Activated T-helper 17 cell treated with anti-CD3 and anti-CD28 coated beads, Interleukin-2, amount 50 U/mL, for 72 hours (primary cell): ENCODE measurements around the gene HMCN1. TPM values are rescaled to one million over a fixed set of nuclear protein-coding genes. Genes with fewer than 3 reads are reported as not detected.

ENCODE experiments used
- ATAC-seq: fragments of 150-1000 bp; cut with Tn5 transposase; replicated peaks from 2 replicates; pipeline ENCODE4 v1.10.0; 2021; ENCODE audit warnings: mild to moderate bottlenecking, moderate library complexity
- H3K27ac Mint-ChIP-seq: one replicate; pipeline ENCODE4 v1.8.0; 2022; ENCODE audit warnings: mixed read lengths
- H3K27me3 Mint-ChIP-seq: one replicate; pipeline ENCODE4 v1.8.0; 2022; ENCODE audit warnings: mixed read lengths
- H3K36me3 Mint-ChIP-seq: one replicate; pipeline ENCODE4 v1.8.0; 2022; ENCODE audit warnings: low read depth, mild to moderate bottlenecking, mixed read lengths
- H3K4me1 Mint-ChIP-seq: one replicate; pipeline ENCODE4 v1.8.0; 2022; ENCODE audit warnings: mixed read lengths
- H3K4me3 Mint-ChIP-seq: one replicate; pipeline ENCODE4 v1.8.0; 2022; ENCODE audit warnings: mild to moderate bottlenecking, mixed read lengths
- H3K9me3 Mint-ChIP-seq: one replicate; pipeline ENCODE4 v1.8.0; 2022; ENCODE audit warnings: mixed read lengths
- total RNA-seq, 2 donors: library from RNA; stranded (reverse); gene quantifications; one replicate each; pipeline ENCODE4 v1.2.3, GENCODE V29; 2022

The HMCN1 gene
- total RNA-seq, 2 donors from 2014 or later = 0.06 to 1.2 TPM

GRCh38 chr1:185911978-185912377 lies 177.8 kb downstream of the HMCN1 start:
- ATAC-seq = no peak
- H3K4me3 Mint-ChIP-seq = no peak overlapping the region
- H3K9me3 Mint-ChIP-seq = no peaks in the 10 kb centered on the region
- H3K27ac Mint-ChIP-seq = no peak overlapping the region
- peaks cover 12% of the 10 kb centered on the region for H3K27me3 Mint-ChIP-seq
- no peaks in the 10 kb centered on the region for H3K4me1 Mint-ChIP-seq
- no peaks in the 10 kb centered on the region for H3K36me3 Mint-ChIP-seq

- Mint-ChIP-seq H3K4me1 (no peaks in the 10 kb centered on the region), H3K4me3 (no peak overlapping the region), H3K36me3 (no peaks in the 10 kb centered on the region), H3K27ac (no peak overlapping the region), H3K9me3 (no peaks in the 10 kb centered on the region), H3K27me3 (peaks cover 9% of the 10 kb centered on the region)
- no peak for ATAC-seq
Observed at GRCh38 chr1:185912504-185912903, 178.3 kb downstream of the HMCN1 start.

- no peaks in the 10 kb centered on the region for H3K4me1 Mint-ChIP-seq
- no peak for ATAC-seq
- H3K9me3 Mint-ChIP-seq = no peaks in the 10 kb centered on the region
- H3K27ac Mint-ChIP-seq = no peak overlapping the region
- H3K4me3 Mint-ChIP-seq = no peak overlapping the region
- H3K36me3 Mint-ChIP-seq = no peaks in the 10 kb centered on the region
- peaks cover 8% of the 10 kb centered on the region for H3K27me3 Mint-ChIP-seq
Observed at GRCh38 chr1:185914089-185914488, 179.9 kb downstream of the HMCN1 start.

GRCh38 chr1:185916861-185917260 lies 182.7 kb downstream of the HMCN1 start:
- peak; percentile 42 for ATAC-seq
- Mint-ChIP-seq H3K36me3 (no peaks in the 10 kb centered on the region), H3K27me3 (peaks cover 13% of the 10 kb centered on the region), H3K9me3 (no peaks in the 10 kb centered on the region), H3K27ac (no peak overlapping the region), H3K4me3 (no peak overlapping the region), H3K4me1 (no peaks in the 10 kb centered on the region)

- Mint-ChIP-seq H3K36me3 (no peaks in the 10 kb centered on the region), H3K4me1 (no peaks in the 10 kb centered on the region), H3K27me3 (peaks cover 13% of the 10 kb centered on the region), H3K27ac (no peak overlapping the region), H3K9me3 (no peaks in the 10 kb centered on the region), H3K4me3 (no peak overlapping the region)
- no peak for ATAC-seq
Observed at GRCh38 chr1:185917646-185918045, 183.5 kb downstream of the HMCN1 start.

- Mint-ChIP-seq H3K27ac (no peak overlapping the region), H3K27me3 (peaks cover 9% of the 10 kb centered on the region), H3K4me3 (no peak overlapping the region), H3K36me3 (no peaks in the 10 kb centered on the region), H3K4me1 (no peaks in the 10 kb centered on the region), H3K9me3 (no peaks in the 10 kb centered on the region)
- no peak for ATAC-seq
Observed at GRCh38 chr1:185920602-185921001, 186.4 kb downstream of the HMCN1 start.

- ATAC-seq = no peak
- H3K4me3 Mint-ChIP-seq = no peak overlapping the region
- H3K27ac Mint-ChIP-seq = no peak overlapping the region
- no peaks in the 10 kb centered on the region for H3K4me1 Mint-ChIP-seq
- peaks cover 11% of the 10 kb centered on the region for H3K27me3 Mint-ChIP-seq
- H3K9me3 Mint-ChIP-seq = no peaks in the 10 kb centered on the region
- no peaks in the 10 kb centered on the region for H3K36me3 Mint-ChIP-seq
Observed at GRCh38 chr1:185921636-185922035, 187.4 kb downstream of the HMCN1 start.

- Mint-ChIP-seq H3K36me3 (no peaks in the 10 kb centered on the region), H3K27ac (no peak overlapping the region), H3K9me3 (no peaks in the 10 kb centered on the region), H3K4me1 (no peaks in the 10 kb centered on the region), H3K27me3 (peaks cover 19% of the 10 kb centered on the region), H3K4me3 (no peak overlapping the region)
- no peak for ATAC-seq
Observed at GRCh38 chr1:185926588-185926987, 192.4 kb downstream of the HMCN1 start.

- ATAC-seq = no peak
- H3K27me3 Mint-ChIP-seq = peaks cover 22% of the 10 kb centered on the region
- H3K4me3 Mint-ChIP-seq = no peak overlapping the region
- H3K27ac Mint-ChIP-seq = no peak overlapping the region
- H3K9me3 Mint-ChIP-seq = no peaks in the 10 kb centered on the region
- no peaks in the 10 kb centered on the region for H3K36me3 Mint-ChIP-seq
- H3K4me1 Mint-ChIP-seq = no peaks in the 10 kb centered on the region
Observed at GRCh38 chr1:185929776-185930175, 195.6 kb downstream of the HMCN1 start.

GRCh38 chr1:185931438-185931837 lies 197.2 kb downstream of the HMCN1 start:
- no peak overlapping the region for H3K27ac Mint-ChIP-seq
- no peak overlapping the region for H3K4me3 Mint-ChIP-seq
- H3K36me3 Mint-ChIP-seq = no peaks in the 10 kb centered on the region
- no peak for ATAC-seq
- H3K27me3 Mint-ChIP-seq = peaks cover 19% of the 10 kb centered on the region
- H3K9me3 Mint-ChIP-seq = peaks cover 3% of the 10 kb centered on the region
- H3K4me1 Mint-ChIP-seq = no peaks in the 10 kb centered on the region

GRCh38 chr1:185933580-185933979 lies 199.4 kb downstream of the HMCN1 start:
- Mint-ChIP-seq H3K27ac (no peak overlapping the region), H3K4me3 (no peak overlapping the region), H3K36me3 (no peaks in the 10 kb centered on the region), H3K9me3 (peaks cover 3% of the 10 kb centered on the region), H3K4me1 (no peaks in the 10 kb centered on the region), H3K27me3 (peaks cover 14% of the 10 kb centered on the region)
- no peak for ATAC-seq

- H3K4me3 Mint-ChIP-seq = no peak overlapping the region
- H3K27me3 Mint-ChIP-seq = peaks cover 10% of the 10 kb centered on the region
- H3K27ac Mint-ChIP-seq = no peak overlapping the region
- no peaks in the 10 kb centered on the region for H3K4me1 Mint-ChIP-seq
- ATAC-seq = no peak
- H3K9me3 Mint-ChIP-seq = peaks cover 3% of the 10 kb centered on the region
- no peaks in the 10 kb centered on the region for H3K36me3 Mint-ChIP-seq
Observed at GRCh38 chr1:185934476-185935189, 200.4 kb downstream of the HMCN1 start.

- no peak overlapping the region for H3K4me3 Mint-ChIP-seq
- no peak for ATAC-seq
- H3K4me1 Mint-ChIP-seq = no peaks in the 10 kb centered on the region
- H3K9me3 Mint-ChIP-seq = peaks cover 3% of the 10 kb centered on the region
- no peaks in the 10 kb centered on the region for H3K36me3 Mint-ChIP-seq
- H3K27ac Mint-ChIP-seq = no peak overlapping the region
- H3K27me3 Mint-ChIP-seq = peaks cover 10% of the 10 kb centered on the region
Observed at GRCh38 chr1:185935360-185935759, 201.2 kb downstream of the HMCN1 start.

GRCh38 chr1:185936641-185937040 lies 202.4 kb downstream of the HMCN1 start:
- Mint-ChIP-seq H3K9me3 (peaks cover 3% of the 10 kb centered on the region), H3K27ac (no peak overlapping the region), H3K36me3 (no peaks in the 10 kb centered on the region), H3K4me3 (no peak overlapping the region), H3K27me3 (peaks cover 6% of the 10 kb centered on the region), H3K4me1 (no peaks in the 10 kb centered on the region)
- no peak for ATAC-seq

GRCh38 chr1:185938396-185938795 lies 204.2 kb downstream of the HMCN1 start:
- Mint-ChIP-seq H3K4me1 (no peaks in the 10 kb centered on the region), H3K27ac (no peak overlapping the region), H3K9me3 (peaks cover 3% of the 10 kb centered on the region), H3K4me3 (no peak overlapping the region), H3K27me3 (peaks cover 3% of the 10 kb centered on the region), H3K36me3 (no peaks in the 10 kb centered on the region)
- no peak for ATAC-seq

GRCh38 chr1:185939142-185939541 lies 205.0 kb downstream of the HMCN1 start:
- Mint-ChIP-seq H3K4me3 (no peak overlapping the region), H3K27ac (no peak overlapping the region), H3K27me3 (peaks cover 3% of the 10 kb centered on the region), H3K36me3 (no peaks in the 10 kb centered on the region), H3K4me1 (no peaks in the 10 kb centered on the region), H3K9me3 (peaks cover 3% of the 10 kb centered on the region)
- ATAC-seq = no peak
